GM21447 (cell line): ENCODE results near the gene F3.
"Not testable (repeated sequence)": the region's sequence is repeated elsewhere in the genome, so short reads cannot be mapped to it uniquely, and the experiment has no call there.

Experiments
- ATAC-seq: cut with Tn5 transposase; IDR thresholded peaks from one replicate; pipeline ENCODE4 v1.9.1; 2021; ENCODE audit not compliant: unreplicated experiment

Gene F3

DNA sequence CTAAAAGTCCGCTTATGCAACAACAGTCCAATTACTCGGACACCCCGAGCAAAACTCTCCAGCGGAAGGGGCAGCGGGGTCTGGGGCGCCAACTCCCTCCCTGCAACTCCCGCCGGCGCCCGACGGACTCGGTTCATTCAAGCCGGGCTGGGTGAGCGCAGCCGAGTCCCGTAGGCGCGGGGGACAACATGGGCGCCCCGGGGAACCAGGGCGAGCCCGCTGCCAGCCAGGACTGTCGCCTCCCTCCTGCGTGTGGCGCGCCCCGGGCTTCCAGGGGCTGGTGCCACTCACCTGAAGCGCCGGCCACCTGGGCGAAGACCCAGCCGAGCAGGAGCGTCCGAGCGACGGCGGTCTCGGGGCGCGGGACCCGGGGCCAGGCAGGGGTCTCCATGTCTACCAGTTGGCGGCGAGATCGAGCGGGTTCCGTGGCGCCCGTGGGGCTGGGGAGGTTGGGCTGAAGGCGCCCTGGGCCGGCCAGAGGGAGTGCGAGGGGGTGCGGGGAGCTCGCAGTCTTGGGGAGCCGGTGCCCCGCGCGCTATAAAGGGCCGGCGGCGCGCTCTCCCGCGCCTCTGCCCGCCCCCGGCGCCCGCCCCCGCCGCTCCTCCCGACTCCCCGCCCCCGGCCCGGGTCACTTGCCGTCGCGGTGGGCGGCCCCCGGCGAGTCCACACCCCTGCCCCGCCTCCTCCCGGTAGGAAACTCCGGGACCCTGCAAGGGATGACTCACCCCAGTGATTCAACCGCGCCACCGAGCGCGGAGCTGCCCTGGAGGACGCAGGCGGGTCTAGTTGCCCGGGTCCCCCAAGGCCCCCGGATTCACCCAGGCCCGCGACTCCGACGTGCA, at the start of gene F3:
TSS of gene F3 (minus strand) at position 514 of the 842 bp plus-strand sequence. CDS start at position 391, 123 bp downstream.
- peak; percentile 94 for ATAC-seq

DNA sequence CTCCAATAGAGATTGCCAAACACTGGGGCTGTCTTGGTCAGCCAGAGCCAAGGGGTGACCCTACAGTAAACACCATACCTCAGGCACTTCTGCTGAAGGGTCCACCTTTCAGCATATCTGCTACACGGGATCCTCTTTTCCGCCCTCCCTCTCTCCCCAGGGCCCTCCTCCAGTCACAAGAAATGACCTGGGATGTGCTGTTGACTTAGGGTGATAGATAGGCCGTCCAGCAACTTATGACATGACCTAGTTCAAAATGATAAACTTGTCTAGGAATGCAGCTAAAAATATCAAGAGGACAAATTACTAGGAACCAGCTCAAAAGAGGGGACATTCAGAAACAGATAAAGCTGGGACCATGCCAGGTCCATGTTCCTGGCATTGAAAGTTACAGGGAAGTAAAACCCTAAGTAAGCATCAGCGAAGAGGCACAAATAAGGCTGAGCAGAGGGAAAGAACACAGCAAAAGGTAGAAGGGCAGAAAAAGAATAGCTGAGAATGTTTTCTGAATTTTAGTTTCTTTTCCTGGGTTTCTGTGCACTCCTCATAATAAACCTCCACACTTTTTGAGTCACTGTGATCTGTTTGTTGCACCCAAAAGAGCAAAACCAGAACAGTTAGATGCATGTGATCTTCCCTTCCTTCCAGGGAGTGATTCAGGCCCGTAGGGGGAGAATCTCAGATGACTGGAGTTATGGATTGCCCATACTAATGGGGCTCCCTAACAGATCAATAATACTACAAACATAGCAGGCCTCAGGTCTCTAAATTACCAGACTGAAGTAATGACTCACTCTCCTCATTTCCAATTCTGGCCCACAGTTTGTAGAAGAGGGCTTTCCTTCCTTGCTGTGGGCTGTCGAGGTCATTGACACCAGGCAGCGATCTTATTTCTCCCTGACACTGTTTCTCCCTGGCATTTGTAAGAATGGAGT, 48.9 kb upstream of the F3 start:
- ATAC-seq: no peak

GRCh38 chr1:94589728-94590127, 48.2 kb upstream of the F3 start:
- ATAC-seq: no peak

GRCh38 chr1:94582565-94582964, 41.0 kb upstream of the F3 start:
- no peak for ATAC-seq

DNA sequence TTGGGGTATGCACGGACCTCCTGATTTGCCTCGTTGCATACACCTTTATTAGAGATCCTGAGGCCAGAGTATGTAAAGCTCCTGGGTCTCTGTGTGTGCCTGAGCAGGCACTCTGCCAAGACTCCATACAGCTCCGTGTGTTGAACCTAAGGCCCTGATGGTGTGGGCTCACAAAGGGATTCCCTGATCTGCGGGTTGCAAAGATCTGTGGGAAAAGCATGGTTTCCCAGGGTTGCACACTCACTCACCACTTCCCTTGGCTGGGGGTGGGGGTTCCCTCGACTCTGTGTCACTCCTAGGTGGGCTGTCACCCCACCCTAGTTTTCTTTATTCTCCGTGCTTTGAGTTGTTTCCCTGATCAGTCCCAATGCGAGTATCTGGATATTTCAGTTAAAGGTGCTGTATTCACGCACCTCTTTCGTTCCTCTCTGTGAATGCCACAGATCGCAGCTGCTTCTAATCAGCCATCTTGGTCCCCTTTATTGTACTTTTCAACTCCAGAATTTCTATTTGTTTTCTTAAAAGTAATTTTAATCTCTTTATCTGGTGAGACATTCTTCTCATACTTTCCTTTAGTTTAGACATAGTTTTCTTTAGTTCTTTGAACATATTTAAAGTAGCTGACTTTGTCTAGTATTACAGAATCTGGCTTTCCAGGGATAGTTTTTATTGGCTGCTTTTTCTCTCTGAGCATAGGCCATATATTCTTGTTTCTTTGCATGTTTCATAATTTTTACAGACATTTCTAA, 39.0 kb upstream of the F3 start:
- ATAC-seq: no peak

DNA sequence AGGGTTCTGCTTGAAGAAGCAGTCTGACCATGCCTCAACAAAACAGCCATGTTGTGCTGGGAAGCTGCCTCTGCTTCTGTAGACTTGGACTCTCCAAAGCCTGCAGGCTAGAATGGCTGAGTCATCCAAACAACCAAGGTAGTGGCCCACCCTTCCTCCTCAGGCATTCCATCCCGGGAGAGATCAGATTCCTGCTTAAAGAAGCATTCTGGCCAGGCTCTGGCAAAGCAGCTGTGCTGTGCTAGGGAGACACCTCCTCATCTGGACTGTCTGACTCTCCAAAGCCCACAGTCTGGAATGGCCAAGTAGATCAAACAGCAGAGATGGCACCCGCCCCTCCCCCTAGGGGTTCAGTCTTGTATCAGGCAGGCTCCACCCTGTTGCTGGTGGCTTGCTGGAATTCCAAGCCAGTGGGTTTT, 38.3 kb upstream of the F3 start:
- no peak for ATAC-seq

GRCh38 chr1:94578856-94579255, 37.3 kb upstream of the F3 start:
- no peak for ATAC-seq

DNA sequence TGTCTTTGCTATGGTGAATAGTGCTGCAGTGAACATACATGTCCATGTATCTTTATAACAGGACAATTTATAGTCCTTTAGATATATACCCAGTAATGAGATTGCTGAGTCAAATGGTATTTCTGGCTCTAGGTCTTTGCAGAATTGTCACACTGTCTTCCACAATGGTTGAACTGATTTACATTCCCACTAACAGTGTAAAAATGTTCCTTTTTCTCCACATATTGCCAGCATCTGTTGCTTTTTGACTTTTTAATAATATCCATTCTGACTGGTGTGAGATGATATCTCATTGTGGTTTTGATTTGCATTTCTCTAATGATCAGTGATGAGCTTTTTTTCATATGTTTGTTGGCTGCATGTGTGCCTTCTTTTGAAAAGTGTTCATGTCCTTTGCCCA, 32.4 kb upstream of the F3 start:
- ATAC-seq: not testable (repeated sequence)

- ATAC-seq: no peak
These were observed 31.2 kb upstream of the F3 start for GRCh38 chr1:94572780-94573179.

DNA sequence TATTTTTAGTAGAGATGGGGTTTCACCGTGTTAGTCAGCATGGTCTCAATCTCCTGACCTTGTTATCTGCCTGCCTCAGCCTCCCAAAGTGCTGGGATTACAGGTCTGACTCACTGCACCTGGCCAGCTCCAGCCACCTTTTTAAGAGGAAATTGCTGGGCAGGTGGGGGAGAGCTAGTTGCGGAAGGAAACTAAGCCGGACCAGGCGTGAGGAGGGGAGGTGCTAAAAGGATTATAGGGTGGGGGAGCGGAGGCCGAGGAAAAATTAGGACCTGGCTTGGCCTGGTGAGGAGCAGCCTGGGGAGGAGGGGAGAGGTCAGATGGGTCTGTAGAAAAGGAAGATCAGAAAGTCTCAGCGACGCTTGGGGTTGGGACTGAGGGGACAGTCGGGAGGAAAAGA, 29.4 kb upstream of the F3 start:
- ATAC-seq: not testable (repeated sequence)

GRCh38 chr1:94568806-94569205, 27.2 kb upstream of the F3 start:
- not testable (repeated sequence) for ATAC-seq

- not testable (repeated sequence) for ATAC-seq
These were observed 26.5 kb upstream of the F3 start for GRCh38 chr1:94567975-94568607.

- not testable (repeated sequence) for ATAC-seq
These were observed 24.9 kb upstream of the F3 start for GRCh38 chr1:94566436-94566835.

- no peak for ATAC-seq
These were observed 24.3 kb upstream of the F3 start for GRCh38 chr1:94565901-94566300.

DNA sequence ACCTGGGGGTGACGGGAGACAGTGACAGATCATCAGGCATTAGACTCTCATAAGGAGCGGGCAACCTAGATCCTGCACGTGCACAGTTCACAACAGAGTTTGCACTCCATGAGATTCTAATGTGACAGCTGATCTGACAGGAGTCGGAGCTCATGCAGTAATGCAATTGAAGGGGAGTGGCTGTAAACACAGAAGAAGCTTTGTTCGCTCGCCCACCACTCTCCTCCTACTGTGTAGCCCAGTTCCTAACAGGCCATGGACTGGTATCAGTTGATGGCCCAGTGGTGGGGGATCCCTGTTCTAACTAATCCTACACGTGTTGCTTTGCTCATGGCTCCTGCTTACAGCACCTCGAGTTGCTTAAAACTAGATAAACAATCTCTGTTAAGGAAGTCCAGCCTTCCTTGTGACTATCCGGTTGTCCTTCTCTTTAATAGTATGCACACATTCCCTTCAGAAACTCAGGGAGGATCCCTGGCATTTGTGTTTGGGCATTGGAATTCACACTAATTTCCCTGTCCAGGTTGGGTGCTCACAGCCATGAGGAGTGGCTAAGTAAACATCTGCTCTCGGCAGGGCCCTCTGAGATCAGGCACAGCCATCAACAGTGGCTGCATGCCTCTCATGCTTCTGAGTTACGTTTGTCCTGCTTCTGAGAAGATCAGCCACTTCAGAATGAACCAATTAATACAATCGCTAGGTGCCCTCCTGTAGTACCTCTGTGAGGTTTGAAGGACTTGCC, 21.1 kb upstream of the F3 start:
- ATAC-seq: no peak

DNA sequence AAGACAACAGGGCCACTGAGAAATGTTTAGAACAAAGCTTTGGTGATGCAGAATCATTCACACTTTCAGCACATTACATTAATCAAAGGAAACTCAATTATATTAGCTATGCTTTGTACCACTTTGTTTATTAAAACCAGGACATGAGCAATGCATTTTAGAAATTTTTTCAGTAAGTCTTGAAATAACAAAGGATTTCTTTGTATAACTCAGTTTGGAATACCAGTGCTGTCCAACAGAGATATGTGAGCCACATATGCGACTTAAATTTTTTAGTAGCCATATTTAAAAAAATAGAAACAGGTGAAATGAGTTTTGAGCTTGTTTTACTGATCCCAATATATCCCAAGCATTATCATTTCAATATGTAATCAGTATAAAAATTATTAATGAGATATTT, 18.8 kb upstream of the F3 start:
- ATAC-seq: no peak

DNA sequence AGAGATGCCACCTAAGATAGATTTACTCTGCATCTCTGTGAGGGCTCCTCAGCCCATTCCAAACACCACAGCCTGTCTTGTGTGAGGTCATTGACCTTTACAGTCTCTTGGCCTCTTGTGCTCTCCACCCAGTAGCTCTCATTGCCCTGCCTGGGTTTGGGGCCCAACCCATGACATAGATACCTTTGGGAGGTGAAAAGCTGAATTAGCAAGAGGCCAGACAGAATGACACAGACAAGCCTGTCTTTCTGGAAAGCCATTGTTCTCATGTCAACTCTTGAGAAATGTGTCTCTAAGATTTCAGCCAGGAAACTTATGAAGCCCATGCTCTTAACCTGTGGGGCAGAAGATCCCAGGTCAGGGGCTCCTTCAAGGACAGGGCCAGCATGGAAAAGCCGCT, 18.4 kb upstream of the F3 start:
- no peak for ATAC-seq

DNA sequence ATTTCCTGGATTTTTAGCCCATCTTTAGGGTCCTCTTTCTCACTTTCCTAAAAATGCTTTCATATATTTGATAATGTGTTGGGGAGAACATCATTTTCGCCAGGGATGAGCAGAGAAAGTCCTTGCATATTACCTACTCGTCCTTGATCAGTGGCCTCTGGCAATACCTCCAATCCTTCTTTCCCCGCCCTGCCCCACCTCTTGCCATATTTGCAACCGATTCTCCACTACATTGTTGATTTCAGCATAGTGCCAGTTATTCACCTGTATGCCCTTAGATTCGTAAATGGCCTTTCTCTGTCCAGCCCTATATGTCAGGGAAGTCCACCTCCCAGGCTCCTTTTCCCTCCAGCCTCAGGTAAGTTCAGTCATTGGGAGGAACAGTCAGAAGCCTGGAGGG, 13.5 kb upstream of the F3 start:
- no peak for ATAC-seq

- ATAC-seq: no peak
These were observed 13.0 kb upstream of the F3 start for GRCh38 chr1:94554580-94554979.

GRCh38 chr1:94553931-94554330, 12.4 kb upstream of the F3 start:
- no peak for ATAC-seq
